ENCODE results near the gene EML6.

DNA sequence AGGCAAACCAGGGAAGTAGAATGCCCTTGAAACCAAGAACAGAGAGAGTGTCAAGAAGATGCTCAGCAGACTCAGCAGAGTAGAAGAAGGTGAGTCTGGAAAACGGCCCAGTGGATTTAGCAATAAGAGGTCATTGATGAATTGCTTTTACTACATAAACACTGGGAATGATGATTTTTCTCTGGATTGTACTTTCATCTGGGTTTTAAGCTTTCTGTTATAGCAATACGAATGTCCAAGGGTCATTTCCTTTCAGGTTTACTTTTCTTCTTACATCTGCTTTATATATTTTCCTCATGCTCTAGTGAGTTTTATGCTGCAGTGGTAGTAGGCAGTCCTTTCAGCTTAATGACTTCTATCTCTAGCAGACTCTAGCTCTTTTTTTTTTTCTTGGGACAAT lies 16.9 kb downstream of the EML6 start:
- TF ChIP-seq POLR2AphosphoS5 (IDR thresholded peaks at IDR 0.05; ENCODE audit: low read depth, low read length) (no peak), REST (IDR thresholded peaks at IDR 0.05; ENCODE audit: insufficient read depth in 1 of 2, low read depth in 2 of 2, low read length in 2 of 2) (no peak), FOXP2 (optimal IDR thresholded peaks at IDR 0.05; ENCODE audit: borderline replicate concordance, extremely low read depth, extremely low read length, insufficient read depth) (no peak), SIN3A (IDR thresholded peaks at IDR 0.05; ENCODE audit: borderline replicate concordance, insufficient read depth, low read length) (no peak)
